T-helper 1 cell (primary cell): ENCODE data around the gene HOXB7.
A peak's percentile ranks its signal among the peaks of the same experiment; 100 is the strongest.

Experiments used
- DNase-seq, 5 donors: peaks; one replicate each; pipeline ENCODE4 v3.0.0-alpha.2; 2012 to 2020

The HOXB7 gene

GRCh38 chr17:48609033-48609432, 1.8 kb downstream of the HOXB7 start:
- DNase-seq: no peak

DNA sequence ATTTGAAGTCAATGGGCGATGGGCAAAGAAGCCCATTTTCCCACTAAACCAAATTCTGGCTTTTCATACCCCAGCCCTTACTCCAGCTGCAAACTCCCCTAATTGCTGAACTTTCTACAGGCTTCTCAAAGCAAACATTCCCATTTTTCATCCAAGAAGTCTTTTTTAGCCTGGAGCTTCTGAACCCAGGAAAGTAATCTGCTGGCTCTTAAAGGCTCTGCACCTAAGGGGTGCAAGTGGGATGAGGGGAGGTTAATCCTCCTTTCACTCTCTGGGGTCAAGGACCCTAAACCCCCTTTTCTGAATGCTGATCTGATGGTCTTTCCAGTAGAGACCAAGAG, 2.4 kb downstream of the HOXB7 start:
- no peak for DNase-seq

DNA sequence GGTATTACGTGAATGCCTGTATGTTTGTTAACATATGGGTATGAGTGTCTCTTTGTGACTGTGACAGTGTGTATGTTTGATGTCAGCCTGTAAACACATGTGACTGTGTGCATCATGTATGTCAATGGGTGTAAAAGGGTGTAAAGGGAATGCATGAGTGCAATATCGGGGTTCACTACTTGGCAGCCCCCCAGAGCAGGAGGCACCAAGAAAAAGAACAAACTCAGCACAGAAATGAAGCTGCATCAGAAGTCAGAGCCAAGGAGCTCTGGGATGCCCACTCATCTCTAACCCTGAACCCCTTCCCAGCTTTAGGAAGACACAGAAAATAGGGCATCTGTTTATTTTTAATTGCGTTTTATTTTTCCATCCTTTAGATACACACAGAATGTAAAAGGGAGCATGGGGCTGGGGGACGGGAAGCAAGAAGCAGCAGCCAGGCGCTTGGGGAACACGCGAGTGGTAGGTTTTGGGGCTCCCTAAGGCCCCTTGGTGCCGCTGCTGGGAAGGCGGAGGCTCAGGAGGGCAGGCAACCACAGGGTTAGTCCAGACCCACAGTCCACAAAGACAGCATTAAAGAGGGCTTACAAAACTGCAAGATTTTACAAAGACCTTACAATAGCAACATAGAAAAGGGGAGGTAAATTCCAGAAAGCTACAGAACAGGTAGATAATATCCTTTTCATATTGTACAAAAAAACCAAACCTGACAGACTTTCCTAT, 3.8 kb downstream of the HOXB7 start:
- no peak for DNase-seq

GRCh38 chr17:48605991-48606891, 4.6 kb downstream of the HOXB7 start:
- no peak for DNase-seq

- no peak for DNase-seq
These were observed 5.4 kb downstream of the HOXB7 start for GRCh38 chr17:48605409-48605919.

DNA sequence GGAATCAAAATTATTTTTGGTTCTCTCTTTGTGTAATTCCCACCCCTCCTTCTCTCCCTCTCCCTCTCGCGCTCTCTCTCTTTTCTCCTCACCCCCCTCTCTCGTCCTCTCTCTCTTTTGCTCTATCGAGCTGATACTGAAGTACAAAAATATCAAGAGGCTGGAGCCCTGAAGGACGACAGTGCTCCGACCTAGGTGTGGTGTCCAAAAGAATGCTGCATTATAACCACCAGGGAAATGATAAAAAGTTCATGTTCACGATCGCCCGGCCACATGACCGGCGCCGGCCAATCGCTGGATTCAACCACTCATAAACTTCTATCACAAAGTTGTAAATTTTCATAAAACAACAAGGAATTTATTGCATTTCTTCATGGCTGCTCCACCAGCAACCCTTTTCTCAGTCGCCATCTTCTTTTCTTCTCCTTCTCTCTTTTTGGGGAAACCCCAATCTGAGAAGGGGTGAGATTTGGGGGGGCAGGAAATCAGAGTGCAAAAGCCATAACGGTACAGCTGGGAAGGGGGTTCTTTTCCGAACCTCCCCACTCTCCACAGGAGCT, 6.0 kb downstream of the HOXB7 start, which contains the start of gene HOXB6:
HOXB6 (minus strand) TSS at position 217 of the 560 bp plus-strand sequence. CDS start 6,836 bp downstream, outside the sequence.
- DNase-seq: no peak

- no peak for DNase-seq
These were observed 6.7 kb downstream of the HOXB7 start for GRCh38 chr17:48603959-48604769.

DNA sequence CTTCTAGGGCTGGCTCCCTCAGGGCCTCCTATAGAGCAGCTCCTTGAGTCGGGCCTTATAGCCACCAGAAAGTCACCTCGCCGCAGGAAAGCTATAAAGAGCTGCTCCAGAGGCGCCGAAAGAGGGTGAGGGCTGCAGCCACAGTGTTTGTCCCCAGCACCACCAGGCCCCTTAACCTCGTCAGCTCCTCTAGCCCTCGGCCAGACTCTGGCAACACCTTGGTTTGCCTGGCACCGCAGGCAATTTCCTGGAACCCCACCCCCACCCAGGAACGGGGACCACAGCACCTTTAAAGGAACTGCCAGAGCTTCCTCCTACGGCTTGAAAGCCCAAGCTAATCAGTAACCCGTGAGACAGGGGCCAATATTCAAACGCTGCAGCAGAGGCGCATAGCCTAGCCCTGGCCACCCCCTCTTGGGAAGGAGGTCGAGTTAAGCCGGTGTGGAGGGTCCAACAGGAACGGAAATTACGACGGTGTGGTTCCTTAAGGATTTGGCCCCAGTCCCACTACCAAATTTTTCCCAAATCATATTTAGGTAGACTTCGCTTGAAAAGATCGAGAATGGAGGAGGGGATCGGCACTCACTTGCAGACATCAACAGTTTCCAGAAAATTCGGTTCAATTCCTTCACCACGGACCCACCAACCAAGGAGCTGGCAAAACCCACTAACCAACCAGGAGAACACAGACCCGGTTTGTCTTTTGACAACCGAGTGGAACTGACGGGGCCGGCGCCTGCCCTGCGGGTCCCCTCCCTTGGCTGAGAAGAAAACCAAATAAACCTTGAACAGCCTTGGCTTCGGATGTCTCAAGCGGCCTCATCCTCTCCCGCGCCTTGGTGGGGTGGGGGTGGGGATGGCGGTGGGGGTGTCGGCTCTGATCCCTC, 9.0 kb downstream of the HOXB7 start:
- DNase-seq: no peak

DNA sequence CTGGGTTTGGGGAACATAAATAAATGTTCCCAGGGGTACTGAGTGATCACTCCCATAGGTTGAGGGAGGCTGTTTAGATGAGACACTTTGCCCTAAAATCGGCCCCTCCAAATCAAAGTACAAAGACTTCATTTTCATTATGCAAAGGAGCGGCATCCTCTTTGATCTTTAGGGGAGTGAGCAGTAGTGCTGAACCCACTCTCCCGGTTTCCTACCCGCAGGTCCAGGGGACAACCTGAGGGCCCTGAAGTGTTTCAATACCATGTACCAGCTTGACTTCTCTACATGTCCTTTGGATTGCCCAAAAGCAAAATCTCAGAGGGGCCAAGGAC, 9.6 kb downstream of the HOXB7 start:
- no peak for DNase-seq

DNA sequence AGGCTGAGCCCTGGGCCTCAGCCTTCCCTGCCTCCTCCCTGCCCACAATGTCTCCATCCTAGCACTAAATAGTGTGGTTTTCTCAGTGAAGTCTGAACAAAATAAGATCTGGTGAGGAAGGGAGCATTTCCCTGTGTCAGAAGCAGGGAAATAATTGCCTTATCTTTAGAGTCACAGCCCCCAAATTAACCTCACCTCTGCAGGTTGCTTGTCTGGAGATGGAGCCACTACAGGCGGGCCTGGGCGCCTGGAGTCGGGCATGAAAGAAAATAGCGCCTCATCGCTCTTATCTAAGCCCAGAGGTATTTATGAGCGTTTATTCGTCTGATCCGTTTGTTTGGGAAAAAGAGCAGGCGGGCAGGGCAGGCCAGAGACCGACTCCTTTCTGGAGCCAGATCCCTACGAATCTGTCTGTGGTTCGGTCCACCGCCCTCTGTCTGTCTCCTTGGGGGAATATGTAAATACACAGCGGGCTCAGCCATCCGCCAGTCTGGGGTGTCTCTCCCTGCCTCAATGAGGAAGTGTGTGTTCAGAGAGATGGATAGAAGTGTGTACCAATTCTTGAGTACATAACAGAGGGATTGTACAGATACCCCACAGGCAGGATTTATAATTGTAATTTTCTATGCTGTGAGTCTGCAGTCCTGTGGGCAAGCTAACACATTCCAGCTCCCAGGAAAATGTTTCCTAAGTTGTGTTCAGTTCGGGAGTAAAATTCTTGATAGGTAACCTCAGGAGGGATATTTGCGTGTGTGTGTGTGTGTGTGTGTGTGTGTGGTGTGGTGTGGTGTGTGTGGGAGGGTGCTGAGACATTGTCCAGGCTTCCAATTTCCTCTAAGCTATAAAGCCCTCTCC, 10.3 kb downstream of the HOXB7 start:
- DNase-seq: no peak

DNA sequence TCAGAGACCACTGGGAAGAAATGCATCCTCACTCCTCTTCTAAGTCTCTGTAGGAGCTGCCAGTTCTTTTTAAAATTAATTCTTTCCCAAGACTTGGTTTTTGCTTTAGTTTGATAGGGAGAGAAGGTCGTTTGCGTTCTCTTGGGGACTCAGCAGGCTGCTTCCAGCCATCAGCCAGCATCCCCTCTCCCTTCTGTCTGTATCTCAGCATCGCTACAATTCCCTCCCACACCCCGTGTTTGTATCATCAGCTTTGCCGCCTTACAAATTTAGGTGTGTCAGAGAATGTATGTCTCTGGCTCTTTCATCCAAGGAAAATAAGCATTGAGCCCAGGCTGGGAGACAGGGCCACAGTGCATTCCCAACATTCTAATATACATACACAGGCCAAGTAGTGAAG, 11.5 kb downstream of the HOXB7 start:
- no peak for DNase-seq

DNA sequence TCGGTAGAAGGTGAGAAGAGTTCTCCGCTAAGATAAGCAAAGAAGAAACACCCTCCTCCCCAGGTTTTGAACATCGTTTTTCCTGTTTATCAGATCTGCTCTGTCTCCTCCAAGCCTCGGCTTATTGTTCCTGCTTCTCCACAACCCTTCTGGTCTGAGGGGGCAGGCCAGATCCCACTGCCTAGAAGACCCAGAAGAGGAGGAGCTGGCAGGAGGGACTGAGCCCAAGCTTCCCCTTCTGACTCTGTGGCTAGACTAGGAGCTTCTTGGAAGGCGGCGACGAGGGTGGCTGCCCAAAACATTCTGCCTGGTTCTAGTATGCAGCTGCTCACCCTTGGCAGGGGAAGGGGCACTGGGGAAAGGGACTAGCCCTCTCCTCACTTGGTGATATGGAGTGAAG, 12.1 kb downstream of the HOXB7 start:
- no peak for DNase-seq

GRCh38 chr17:48597778-48598631, 12.8 kb downstream of the HOXB7 start:
- peak in 1 of 5 donors; percentile 51 for DNase-seq

GRCh38 chr17:48597528-48597777, 13.4 kb downstream of the HOXB7 start:
- no peak for DNase-seq

DNA sequence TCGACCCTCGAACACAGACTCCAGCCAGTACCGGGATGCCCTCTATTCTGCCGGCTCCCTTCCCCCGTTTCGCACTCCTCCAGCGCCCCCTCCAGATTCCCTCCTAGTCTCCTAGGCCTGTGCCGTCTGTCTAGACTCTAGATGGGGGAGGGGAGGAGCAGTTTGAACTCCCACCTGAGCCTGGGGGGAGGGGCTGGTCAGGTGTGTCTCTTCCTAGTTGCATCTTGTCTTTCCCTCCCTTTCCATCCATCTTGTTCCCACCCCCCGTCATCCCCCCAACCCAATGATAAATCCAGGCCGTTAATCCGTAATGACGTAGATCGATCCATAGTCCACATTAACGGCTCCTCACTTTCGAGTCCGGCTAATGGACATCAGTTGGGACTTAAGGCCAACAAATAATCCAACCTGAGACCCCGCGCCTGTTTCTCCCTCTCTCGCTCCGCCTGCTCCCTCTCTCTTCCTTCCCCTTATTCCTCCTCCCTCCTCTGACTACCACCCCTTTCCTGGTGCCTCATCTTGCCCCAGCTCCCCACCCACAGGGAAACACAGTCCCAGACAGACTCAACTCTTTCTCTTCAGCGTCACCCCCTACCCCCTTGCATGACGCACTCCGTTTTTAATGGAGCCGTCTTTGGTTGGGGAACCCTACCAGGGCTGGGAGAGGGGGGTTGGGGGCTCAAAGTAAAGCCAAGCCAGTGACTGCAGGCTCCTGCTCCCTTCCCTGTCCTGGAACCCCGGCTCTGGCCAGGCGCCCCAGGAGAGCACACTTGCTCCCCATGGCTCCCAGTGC, 13.9 kb downstream of the HOXB7 start:
- no peak for DNase-seq

- DNase-seq: peak in 1 of 5 donors; percentile 48
These were observed 14.7 kb downstream of the HOXB7 start for GRCh38 chr17:48596000-48596734.

- no peak for DNase-seq
These were observed 15.4 kb downstream of the HOXB7 start for GRCh38 chr17:48595278-48595999.
